SH-SY5Y (cell line): ENCODE results near the gene MR1.

ENCODE experiments used
- GATA2 ChIP-seq: IDR thresholded peaks from 2 replicates; pipeline ENCODE4 v1.6.1; 2011; ENCODE audit warnings: mild to moderate bottlenecking, low read depth, low read length
- GATA3 ChIP-seq: IDR thresholded peaks from 2 replicates; pipeline ENCODE4 v1.6.1; 2011; ENCODE audit warnings: low read depth, mild to moderate bottlenecking, low read length, moderate library complexity

DNA sequence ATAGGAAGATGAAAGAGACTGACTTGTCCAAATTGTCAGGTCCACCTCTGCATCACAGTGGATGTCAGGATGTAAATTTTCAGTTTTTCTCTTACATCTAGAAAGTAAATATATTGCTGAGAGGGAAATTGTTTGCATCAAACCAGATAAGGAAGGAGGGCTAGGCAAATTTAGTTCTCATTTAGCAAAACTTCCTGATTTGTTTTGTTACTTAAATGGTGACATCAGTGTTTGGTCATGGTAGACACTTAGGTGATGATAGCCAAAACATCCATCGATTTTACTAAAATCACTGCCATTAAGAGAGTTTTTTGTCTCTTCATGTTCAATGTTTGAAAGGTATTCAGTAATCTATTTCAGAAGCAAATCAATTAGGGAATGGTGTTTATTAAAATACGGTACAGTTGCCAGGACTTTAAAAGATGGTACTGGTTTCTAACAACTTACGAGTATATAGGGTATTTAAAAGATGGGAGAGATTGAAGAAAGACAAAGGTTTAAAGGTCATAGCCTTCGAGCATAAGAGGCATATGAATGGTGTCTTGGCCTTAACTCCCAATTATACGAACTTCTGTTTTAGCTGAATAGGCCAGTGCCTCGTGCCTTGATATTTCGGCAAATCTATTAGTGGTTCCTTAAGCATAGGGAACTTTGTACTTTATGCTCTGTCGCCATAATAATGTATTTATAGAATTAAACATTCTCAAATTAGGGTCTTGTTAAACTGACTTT is 57.7 kb downstream of the MR1 start:
- TF ChIP-seq GATA2 (no peak), GATA3 (no peak)
